ENCODE data around the gene NELL1.
"Not testable (repeated sequence)": the region's sequence is repeated elsewhere in the genome, so short reads cannot be mapped to it uniquely, and the experiment has no call there.

NELL1 gene

DNA sequence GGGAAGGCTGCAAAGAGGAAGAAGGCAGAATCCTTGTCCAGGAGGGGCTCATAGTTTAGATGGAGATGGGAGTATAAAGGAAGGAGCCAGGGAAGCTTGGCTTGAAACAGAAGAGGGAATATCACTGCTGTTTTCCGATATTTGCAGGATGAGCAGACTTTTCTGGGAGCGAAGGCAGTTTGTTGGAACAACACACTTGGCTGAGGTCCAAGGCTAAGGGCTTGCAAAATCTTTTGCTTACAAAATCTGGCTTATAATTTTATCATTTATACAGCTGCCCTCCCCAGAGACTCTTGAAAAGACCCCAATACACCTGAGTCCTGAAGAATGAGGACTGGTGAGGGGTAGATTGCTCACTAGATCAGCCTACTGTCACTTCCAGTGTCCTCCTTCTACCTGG lies 174.8 kb downstream of the NELL1 start:
- no peaks in the 10 kb centered on the region for H3K4me1 ChIP-seq (ENCODE audit: insufficient read depth, poor library complexity, severe bottlenecking)
- no peaks in the 10 kb centered on the region for H3K27me3 ChIP-seq (ENCODE audit: insufficient read depth, poor library complexity, severe bottlenecking)
- H3K4me3 ChIP-seq (ENCODE audit: severe bottlenecking), result no peak overlapping the region
- no peak overlapping the region for H3K27ac ChIP-seq (ENCODE audit: poor library complexity, severe bottlenecking)
- H3K9me3 ChIP-seq (ENCODE audit: severe bottlenecking), result no peaks in the 10 kb centered on the region
- TF ChIP-seq, protein P1, sequence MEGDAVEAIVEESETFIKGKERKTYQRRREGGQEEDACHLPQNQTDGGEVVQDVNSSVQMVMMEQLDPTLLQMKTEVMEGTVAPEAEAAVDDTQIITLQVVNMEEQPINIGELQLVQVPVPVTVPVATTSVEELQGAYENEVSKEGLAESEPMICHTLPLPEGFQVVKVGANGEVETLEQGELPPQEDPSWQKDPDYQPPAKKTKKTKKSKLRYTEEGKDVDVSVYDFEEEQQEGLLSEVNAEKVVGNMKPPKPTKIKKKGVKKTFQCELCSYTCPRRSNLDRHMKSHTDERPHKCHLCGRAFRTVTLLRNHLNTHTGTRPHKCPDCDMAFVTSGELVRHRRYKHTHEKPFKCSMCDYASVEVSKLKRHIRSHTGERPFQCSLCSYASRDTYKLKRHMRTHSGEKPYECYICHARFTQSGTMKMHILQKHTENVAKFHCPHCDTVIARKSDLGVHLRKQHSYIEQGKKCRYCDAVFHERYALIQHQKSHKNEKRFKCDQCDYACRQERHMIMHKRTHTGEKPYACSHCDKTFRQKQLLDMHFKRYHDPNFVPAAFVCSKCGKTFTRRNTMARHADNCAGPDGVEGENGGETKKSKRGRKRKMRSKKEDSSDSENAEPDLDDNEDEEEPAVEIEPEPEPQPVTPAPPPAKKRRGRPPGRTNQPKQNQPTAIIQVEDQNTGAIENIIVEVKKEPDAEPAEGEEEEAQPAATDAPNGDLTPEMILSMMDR (IDR thresholded peaks at IDR 0.05; ENCODE audit: poor library complexity, severe bottlenecking), result no peak
- no peak for DNase-seq (ENCODE audit: low spot score)
- ATAC-seq (ENCODE audit: low read depth), result no peak
- no peaks in the 10 kb centered on the region for H3K36me3 ChIP-seq (ENCODE audit: low read depth)

DNA sequence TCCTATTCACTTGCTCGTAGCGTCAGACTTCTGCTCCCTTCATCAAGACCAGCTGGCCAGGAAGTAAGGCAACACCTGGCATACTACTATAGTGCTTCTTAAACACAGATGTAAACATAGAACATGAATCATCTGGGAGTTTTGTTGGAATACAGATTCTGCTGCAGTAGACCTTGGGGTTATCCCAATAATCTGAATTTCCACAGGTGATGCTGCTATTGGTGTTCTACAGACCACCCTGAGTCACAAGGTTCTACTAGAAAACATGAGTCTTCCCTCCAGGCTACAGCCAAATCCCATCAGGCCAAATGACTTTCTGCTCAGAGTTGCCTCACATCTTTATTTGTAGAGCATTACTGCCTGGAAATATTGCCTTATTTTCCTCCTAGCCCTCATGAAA lies 175.2 kb downstream of the NELL1 start:
- no peaks in the 10 kb centered on the region for H3K4me1 ChIP-seq (ENCODE audit: insufficient read depth, poor library complexity, severe bottlenecking)
- TF ChIP-seq, protein P1 (IDR thresholded peaks at IDR 0.05; ENCODE audit: poor library complexity, severe bottlenecking), result no peak
- H3K27ac ChIP-seq (ENCODE audit: poor library complexity, severe bottlenecking), result no peak overlapping the region
- H3K9me3 ChIP-seq (ENCODE audit: severe bottlenecking), result no peaks in the 10 kb centered on the region
- no peaks in the 10 kb centered on the region for H3K27me3 ChIP-seq (ENCODE audit: insufficient read depth, poor library complexity, severe bottlenecking)
- no peak for ATAC-seq (ENCODE audit: low read depth)
- no peaks in the 10 kb centered on the region for H3K36me3 ChIP-seq (ENCODE audit: low read depth)
- no peak for DNase-seq (ENCODE audit: low spot score)
- H3K4me3 ChIP-seq (ENCODE audit: severe bottlenecking), result no peak overlapping the region

DNA sequence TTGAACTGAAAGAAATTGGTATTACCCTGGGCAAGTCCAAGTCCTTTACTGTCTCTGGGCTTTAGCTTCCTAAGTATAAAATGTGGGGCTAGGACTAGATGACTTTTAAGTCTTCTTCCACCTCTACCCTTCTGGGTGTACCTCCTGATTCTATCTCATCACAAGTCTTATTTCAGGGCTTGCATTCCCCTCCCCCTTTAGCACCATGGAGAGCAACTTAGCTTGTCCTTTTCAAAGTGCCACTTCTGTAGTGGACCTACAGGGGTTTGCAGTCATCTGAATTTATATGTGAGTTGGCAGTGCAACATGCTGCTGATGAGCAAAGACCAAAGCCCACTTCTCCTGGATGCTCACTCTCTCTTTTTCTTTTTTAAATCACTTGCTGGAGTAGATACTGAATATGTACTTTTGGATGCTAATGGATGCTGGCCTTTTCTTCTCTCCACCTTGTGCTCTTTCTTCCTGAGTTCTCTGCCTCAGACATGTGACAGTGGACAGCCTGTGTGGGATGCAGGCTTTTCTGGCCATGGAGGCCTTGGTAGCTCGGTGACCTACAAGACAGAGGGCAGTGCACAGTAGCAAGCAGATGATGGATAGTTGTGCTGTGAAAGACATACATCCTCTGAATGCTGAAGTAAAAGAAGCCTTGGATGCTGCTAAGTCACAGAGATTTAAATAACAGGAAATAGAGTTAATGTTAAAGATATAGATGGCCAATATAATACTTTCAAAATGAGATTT lies 185.0 kb downstream of the NELL1 start:
- H3K4me1 ChIP-seq (ENCODE audit: insufficient read depth, poor library complexity, severe bottlenecking), result no peaks in the 10 kb centered on the region
- no peaks in the 10 kb centered on the region for H3K36me3 ChIP-seq (ENCODE audit: low read depth)
- DNase-seq (ENCODE audit: low spot score) (no peak), ATAC-seq (ENCODE audit: low read depth) (no peak)
- H3K27me3 ChIP-seq (ENCODE audit: insufficient read depth, poor library complexity, severe bottlenecking), result no peaks in the 10 kb centered on the region
- no peaks in the 10 kb centered on the region for H3K9me3 ChIP-seq (ENCODE audit: severe bottlenecking)
- TF ChIP-seq, protein P1 (IDR thresholded peaks at IDR 0.05; ENCODE audit: poor library complexity, severe bottlenecking), result no peak
- no peak overlapping the region for H3K4me3 ChIP-seq (ENCODE audit: severe bottlenecking)
- no peak overlapping the region for H3K27ac ChIP-seq (ENCODE audit: poor library complexity, severe bottlenecking)

DNA sequence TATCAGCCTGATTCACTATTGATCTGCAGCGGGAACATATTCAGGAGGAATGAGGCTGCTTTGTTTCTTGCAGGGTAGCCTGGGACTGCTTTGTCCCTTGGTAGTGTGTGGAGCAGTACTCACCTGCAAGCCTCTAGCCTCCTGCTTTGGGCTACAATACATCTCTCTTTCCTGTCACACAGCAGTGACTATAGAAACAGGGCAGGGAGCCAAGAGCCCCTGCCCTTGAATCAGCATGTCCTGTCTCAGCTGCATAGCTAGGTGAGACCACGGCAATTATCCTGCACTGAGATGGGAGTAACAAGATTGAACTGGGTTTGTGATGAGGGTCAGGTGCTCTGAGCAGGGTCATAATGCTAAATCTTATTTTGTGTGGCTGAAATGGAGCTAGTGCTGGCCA lies 191.9 kb downstream of the NELL1 start:
- TF ChIP-seq, protein P1 (IDR thresholded peaks at IDR 0.05; ENCODE audit: poor library complexity, severe bottlenecking), result no peak
- no peaks in the 10 kb centered on the region for H3K4me1 ChIP-seq (ENCODE audit: insufficient read depth, poor library complexity, severe bottlenecking)
- H3K4me3 ChIP-seq (ENCODE audit: severe bottlenecking), result no peak overlapping the region
- DNase-seq (ENCODE audit: low spot score) (no peak), ATAC-seq (ENCODE audit: low read depth) (no peak)
- H3K36me3 ChIP-seq (ENCODE audit: low read depth), result no peaks in the 10 kb centered on the region
- no peaks in the 10 kb centered on the region for H3K27me3 ChIP-seq (ENCODE audit: insufficient read depth, poor library complexity, severe bottlenecking)
- H3K27ac ChIP-seq (ENCODE audit: poor library complexity, severe bottlenecking), result no peak overlapping the region
- H3K9me3 ChIP-seq (ENCODE audit: severe bottlenecking), result no peaks in the 10 kb centered on the region

DNA sequence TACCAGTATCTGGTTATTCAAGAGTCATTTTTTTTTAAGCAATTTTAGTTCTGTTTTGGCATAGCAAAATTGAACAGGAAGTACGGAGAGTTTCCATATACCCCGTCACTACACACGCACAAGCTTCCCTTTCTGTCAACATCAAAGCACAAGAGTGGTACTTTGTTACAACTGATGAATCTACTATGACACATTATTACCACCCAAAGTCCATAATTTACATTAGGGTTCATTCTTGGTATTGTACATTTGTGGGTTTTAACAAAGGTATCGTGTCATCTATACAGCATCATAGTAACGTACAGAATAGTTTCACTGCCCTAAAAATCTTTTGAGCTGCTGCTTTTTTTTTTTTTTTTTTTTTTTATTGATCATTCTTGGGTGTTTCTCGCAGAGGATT lies 192.9 kb downstream of the NELL1 start:
- not testable (repeated sequence) for H3K4me1 ChIP-seq (ENCODE audit: insufficient read depth, poor library complexity, severe bottlenecking); H3K27me3 ChIP-seq (ENCODE audit: insufficient read depth, poor library complexity, severe bottlenecking); DNase-seq (ENCODE audit: low spot score); H3K36me3 ChIP-seq (ENCODE audit: low read depth); ATAC-seq (ENCODE audit: low read depth); H3K9me3 ChIP-seq (ENCODE audit: severe bottlenecking); H3K4me3 ChIP-seq (ENCODE audit: severe bottlenecking); H3K27ac ChIP-seq (ENCODE audit: poor library complexity, severe bottlenecking)

Measured in RWPE2 (cell line).